GM19463 (cell line): ENCODE data around the gene ZNF565.
"Not testable (repeated sequence)": the region's sequence is repeated elsewhere in the genome, so short reads cannot be mapped to it uniquely, and the experiment has no call there.

Source experiments
- ATAC-seq: cut with Tn5 transposase; IDR thresholded peaks from one replicate; pipeline ENCODE4 v1.9.1; 2021; ENCODE audit warnings: mild to moderate bottlenecking, moderate library complexity; ENCODE audit not compliant: unreplicated experiment

ZNF565 gene

DNA sequence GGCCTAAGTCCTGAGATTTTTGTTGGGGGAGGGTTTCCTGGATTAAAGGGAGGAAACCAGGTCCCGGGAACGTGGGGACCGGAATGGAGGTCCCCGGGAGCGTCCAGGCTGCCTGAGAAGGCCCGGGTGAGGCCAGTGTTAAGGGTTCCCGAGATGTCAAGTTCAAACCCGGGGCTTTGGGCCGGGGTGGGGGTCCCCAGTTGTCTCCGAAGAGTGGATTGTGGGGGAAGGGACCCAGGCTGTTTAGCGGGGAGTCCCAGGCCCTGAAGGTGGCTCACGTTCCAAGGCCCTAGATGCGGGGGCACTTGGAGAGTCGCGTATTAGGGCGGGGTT, 62.5 kb downstream of the ZNF565 start:
- no peak for ATAC-seq

DNA sequence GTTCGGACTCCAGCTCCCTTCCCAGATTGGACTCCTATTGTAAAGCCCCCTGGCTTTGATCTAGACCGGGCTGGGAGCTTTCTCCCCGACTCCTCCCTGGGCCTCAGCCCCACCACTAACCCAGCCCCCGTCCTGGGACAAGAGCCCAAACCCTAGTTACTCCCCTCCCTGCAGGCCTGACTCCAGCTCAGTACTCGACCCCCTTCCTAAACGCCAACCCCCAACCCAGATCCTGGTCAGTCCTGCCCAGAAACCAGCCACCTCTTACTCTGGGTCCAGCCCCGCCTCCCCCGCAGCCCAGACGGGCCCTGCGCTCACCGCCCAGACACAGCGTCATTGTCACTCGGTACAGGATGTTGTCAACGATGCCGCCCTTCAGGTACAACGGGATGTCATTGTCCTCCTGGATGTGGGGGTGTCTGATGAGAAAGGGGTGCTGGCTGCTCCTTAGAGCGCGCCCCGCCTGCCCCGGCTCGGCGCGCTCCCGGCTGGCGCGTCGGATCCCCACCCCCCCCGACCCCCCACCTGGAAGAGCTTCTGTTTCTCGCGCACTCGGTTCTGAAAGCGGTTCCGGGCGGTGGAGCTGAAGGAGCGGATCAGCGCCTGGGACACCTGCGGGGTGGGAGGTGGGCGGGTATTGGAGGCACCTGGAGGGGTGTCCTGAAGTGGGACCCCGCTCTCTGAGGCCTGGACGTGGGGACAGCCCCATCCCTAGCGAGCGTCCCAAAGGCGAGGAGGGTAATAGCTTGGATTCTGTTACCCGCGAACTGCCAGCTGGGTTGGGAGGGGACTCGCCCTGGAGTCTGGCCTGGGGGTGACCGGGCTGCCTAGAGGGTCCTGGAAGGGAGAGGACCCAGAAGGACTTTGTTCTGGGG, 63.1 kb downstream of the ZNF565 start:
- no peak for ATAC-seq

DNA sequence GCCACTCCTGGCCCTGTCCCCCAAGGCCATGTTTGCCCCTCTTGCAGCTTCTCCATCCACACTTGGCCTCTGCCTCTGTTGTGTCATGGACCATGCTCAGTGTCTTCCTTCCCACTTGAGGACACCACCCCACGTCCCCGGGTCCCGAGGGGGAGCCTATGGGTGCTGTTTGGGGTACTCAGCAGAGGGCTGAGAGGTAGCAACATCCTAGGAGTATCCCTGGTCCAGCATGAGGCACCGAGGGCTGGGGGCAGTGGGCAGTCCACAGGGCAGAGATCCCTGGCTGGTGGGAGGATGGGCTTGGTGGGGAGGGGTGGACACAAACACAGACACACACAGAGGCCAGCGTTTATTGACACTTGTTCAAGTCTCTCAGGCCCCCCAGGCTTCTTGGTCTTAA, 63.9 kb downstream of the ZNF565 start:
- ATAC-seq = no peak

DNA sequence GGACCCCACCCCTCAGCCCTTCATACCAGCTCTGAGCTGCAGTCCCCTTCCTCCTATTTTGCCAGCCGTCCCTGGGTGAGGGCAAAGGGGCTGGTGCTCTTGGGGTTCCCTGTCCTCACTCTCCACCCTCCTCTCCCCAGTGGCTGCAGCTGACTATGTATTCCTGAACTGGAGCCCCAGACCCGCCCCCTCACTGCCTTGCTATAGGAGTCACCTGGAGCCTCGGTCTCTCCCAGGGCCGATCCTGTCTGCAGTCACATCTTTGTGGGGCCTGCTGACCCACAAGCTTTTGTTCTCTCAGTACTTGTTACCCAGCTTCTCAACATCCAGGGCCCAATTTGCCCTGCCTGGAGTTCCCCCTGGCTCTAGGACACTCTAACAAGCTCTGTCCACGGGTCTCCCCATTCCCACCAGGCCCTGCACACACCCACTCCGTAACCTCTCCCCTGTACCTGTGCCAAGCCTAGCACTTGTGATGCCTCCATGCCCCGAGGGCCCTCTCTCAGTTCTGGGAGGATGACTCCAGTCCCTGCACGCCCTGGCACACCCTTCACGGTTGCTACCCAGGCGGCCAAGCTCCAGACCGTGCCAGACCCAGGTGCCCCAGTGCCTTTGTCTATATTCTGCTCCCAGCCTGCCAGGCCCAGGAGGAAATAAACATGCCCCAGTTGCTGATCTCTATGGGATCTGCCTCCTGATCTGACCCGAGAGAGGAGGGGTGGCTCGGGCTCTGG, 64.6 kb downstream of the ZNF565 start:
- no peak for ATAC-seq

DNA sequence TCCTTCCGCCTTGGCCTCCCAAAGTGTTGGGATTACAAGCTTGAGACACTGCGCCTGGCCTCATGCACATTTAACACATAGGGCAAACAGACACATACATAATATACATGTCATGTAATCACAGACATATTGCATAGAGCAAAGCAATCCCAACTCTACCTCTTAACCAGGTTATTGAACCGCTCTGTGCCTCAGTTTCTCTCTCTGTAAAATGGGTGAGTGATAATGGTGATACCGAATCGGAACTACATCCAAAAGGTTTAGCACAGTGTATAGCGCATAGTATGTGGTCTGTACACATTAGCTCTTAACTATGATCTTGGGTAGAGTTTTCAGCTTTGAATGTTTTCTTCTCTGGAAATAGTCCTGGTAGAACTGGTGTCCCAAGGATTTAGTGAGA, 69.8 kb downstream of the ZNF565 start:
- ATAC-seq = no peak

DNA sequence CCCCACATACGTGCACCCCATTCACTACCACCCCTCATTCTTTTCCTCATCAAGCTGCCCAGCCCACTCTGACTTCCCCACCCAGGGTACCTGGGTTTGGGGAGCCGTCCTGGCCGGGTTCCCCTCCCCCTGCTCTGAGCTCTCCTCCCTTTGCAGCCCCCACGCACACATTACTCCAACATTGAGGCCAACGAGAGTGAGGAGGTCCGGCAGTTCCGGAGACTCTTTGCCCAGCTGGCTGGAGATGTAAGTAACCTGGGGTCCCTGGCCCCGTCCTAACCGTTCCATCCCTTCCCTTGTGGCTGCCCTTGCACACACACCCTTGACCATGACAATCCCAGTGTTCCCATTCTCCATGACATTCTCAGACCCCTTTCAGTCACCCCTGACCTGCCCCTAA, 72.0 kb downstream of the ZNF565 start:
- ATAC-seq = no peak

DNA sequence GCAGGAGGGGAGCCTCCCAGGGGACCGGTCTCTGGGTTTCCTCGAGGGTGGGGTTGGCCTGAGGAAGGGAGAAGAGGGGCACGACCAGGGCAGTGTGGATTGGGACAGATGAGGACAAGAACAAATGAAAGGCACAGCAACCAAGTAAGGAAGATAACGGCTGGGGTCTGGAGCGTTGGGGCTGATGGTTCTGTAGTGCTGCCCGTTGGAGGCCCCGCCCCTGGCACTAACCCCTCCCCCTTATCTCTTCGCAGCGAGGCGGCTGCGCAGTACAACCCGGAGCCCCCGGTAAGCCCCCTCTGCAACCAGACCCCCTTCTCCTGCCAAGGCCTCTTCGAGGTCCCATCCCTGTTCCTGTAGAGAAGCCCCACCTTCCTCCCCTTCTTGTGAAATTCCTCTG, 72.4 kb downstream of the ZNF565 start:
- no peak for ATAC-seq

DNA sequence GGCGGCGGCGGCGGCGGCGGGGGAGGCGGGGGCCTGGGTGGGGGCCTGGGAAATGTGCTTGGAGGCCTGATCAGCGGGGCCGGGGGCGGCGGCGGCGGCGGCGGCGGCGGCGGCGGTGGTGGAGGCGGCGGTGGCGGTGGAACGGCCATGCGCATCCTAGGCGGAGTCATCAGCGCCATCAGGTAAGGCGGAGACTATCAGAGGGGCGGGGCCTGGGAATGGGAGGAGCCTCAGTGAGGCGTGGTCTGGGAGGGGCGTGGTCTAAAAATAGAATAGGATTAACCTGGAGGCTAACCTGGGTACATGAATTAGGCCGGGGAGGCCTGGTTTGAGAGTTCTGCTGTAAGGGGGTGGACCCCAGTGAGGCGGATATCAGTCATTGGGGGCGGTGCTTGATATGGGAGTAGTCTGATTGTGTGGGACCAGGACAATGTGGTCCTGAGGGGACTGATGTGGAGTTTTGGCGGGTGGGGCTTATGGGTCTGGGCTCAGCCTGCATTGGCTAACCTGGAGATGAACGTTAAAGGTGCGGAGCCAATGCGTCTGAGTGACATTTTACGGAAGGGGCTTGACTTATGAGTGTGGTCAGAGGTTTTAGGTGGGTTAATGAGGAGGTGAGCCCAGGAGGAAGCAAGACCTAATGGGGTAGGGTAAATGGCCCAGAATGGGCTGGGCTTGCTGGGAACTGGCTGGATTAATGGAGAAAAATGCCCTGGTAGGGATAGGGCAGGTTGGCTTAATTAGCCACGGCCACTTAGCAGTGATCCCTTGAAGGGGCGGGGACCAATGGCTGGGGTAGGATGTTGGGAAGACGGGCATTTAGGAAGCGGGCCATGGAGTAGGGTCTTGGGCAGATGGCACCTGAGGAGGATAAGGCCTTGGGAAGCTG, 73.2 kb downstream of the ZNF565 start:
- peak; percentile 39 for ATAC-seq

DNA sequence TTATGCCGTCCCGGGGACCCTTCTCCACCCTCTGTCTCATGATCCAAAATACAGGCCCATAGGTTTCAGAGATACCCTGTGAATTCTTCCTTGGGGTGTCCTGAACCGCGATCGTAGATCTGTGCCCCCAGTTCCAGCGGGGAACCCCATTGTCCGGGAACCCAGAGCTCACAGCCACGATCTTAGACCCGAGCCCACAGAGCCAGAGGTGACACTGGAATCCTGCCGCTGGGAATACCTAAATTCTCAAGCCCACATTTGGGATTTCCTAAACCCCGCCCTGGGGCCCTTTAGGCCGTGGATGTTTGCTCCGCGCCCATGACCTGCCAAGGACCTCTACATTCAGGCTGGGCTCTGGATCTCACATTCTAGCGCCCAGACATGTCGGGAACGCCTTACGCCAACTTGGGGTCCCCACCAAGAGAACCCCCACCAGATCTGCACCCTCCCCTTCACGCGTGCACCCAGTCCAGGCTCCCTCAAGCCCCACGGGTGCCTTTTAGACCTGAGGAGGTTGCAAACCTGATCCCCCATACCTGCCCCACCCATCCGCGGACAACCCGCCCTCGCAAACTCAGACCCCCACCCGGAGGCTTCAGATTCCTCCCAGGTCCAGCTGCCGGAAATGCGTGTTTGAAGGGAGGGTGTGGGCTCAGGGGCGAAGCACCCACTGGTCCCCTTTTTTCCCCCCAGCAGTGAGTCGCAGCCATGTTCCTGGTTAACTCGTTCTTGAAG, 74.0 kb downstream of the ZNF565 start:
- ATAC-seq = peak; percentile 22

DNA sequence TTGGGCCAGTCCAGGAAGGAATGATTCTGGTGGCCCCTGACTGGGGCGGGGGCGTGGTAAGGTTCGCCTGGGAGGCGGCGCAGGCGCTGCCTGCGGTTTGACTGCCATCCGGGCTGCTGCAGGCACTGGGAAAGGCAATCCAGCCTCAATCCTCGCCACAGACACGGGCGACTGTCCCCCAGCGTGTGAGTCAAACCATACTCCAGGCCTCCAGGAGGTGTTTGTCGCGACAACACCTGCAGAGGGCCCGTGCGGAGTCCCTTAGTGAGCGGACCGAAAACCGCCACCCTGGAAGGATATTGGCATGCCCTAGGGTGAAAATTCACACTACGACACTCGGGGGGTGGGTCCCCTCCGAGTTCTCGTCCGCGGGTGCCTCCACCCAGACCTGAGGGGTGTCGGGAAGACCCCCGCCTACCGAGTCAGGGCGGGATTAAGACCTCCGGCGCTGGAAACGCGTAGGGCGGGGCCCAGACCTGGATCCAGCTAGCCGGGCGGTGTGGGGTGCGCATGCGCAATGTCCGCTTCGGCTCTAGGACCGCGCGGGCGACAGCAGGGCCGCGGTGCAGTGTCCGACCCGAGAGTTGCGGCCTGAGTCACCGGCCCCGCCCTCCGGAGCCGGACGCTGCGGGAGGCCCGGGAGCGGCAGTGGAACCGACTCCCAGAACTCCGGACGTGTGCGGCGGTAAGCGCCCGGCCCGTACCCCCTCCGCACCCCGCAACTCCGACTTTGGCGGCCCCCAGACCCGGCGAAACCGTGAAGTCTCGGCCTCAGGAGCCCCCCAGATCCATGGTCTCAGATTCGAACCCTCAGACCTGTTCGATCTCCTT, 74.8 kb downstream of the ZNF565 start, which contains the start of gene CAPNS1:
CAPNS1 (plus strand) TSS at position 594 of the 831 bp plus-strand sequence. CDS start 946 bp downstream, outside the sequence.
- peak; percentile 87 for ATAC-seq

DNA sequence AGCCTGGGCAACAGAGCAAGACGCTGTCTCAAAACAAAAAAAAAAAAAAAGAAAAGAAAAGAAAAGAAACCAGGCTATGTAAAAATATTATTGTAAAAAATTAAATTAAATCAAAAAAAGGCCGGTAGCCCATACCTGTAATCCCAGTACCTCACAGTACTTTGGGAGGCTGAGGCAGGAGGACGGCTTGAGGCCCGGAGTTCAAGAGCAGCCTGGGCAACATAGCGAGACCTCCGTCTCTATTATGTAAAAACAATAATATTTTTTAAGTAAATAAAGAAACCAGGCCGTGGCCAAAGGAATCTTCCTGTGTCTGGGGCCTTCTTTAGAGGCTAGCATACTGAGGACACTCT, 75.4 kb downstream of the ZNF565 start:
- ATAC-seq = no peak

DNA sequence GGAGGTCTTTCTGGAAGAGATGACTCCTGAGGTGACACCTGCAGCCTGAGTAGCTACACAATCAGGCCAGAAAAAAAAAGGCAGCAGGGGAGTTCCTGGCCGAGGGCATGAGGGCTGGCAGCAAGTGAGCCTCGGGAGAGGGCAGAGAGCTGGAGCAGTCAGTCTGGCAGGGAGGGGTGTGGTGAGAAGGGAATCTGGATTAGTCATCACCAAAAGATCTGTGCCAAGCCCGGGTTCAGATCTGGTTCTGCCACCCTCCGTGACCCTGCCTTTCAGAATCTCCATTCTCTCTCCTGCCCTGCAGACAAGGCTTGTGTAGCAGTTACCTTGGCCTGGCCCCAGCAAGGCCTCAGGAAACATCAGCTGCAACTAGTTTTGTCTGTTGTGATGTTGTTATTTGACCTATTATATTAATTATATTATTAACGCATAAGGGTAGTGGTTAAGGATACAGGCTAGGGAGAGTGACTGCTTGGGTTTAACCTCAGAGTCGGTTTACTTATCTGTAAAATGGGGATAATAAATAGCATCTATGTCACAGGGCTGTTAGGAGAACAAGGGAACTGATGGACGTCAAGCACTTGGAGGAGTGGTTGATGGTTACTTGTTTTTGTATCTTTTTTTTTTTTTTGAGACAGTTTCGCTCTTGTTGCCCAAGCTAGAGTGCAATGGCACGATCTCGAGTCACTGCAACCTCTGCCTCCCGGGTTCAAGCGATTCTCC, 77.3 kb downstream of the ZNF565 start:
- no peak for ATAC-seq

DNA sequence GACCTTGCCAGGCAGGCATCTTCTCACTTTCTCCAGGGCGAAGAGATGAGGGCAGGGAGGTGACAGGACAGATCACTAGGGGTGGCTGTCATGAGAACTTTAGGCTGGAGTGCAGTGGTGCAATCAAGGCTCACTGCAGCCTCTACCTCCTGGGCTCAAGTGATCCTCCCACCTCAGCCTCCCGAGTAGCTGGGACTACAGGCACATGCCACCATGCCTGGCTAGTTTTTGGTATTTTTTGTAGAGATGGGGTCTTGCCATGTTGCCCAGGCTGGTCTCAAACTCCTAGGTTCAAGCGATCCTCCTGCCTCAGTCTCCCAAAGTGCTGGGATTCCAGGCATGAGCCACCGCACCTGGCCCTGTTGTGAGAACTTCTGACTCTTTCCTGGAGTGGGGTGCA, 79.6 kb downstream of the ZNF565 start:
- ATAC-seq = not testable (repeated sequence)
